ENCODE results near the gene CEP19.

Gene CEP19

DNA sequence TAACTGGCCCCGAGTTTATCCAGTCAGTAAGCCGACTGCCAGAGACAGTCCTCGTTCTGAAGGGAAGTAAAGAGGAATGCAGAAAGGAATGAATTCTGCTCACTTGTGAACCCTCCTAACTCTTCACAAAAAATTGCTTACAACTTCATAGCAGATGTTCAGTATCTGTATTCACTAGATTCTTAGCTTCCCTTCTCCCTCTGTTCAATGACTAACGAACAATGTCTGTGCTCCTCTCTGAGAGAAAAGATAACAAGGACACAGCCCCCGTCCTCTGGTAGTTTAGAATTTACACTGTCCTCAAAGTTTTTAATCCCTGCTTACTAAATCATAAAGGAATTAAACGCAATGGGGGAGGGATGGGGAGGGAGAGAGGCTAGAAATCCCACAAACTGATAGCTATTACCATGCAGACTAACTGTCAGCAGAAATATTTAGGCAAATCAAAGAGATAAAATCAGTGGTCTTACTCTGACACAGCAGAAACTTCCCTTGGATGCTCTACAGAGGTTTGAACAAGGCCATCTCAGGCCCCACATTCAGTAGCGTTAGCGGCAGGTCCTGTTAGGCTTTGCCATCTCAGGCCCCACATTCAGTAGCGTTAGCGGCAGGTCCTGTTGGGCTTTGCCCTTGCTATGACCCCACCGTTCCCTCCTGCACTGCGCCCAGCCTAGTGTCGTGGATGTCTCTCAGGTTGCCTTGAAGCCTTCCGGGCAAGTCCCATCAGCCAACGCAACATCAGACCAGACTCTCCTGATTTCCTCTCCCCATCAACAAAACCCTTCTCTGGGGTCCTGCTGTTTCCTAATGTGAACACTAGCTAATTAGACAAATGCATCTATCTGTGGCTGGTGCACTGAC, 49.1 kb downstream of the CEP19 start:
- DNase-seq, result no peak

GRCh38 chr3:196662033-196662432, 50.0 kb downstream of the CEP19 start:
- DNase-seq, result no peak

DNA sequence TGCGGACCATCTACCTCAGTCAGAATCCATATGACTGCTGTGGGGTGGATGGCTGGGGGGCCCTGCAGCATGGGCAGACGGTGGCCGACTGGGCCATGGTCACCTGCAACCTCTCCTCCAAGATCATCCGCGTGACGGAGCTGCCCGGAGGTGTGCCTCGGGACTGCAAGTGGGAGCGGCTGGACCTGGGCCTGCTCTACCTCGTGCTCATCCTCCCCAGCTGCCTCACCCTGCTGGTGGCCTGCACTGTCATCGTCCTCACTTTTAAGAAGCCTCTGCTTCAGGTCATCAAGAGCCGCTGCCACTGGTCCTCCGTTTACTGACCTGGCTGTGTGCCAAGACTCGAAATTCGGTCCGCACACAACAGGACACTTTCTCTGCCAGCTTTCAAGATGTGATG, 50.6 kb downstream of the CEP19 start:
- no peak for DNase-seq

GRCh38 chr3:196660381-196661166, 51.5 kb downstream of the CEP19 start:
- no peak for DNase-seq

- DNase-seq, result no peak
Observed at GRCh38 chr3:196659901-196660351, 52.1 kb downstream of the CEP19 start.

Measured in NCI-H187 (cell line).